ENCODE results near the gene BCL11B.
"Not testable (repeated sequence)": the region's sequence is repeated elsewhere in the genome, so short reads cannot be mapped to it uniquely, and the experiment has no call there.

Gene BCL11B

GRCh38 chr14:99192830-99193229 is 79.2 kb downstream of the BCL11B start:
- Mint-ChIP-seq H3K36me3 (ENCODE audit: low read depth) (peaks cover 3% of the 10 kb centered on the region), H3K27me3 (no peaks in the 10 kb centered on the region), H3K4me3 (peak overlapping the region; percentile 82), H3K4me1 (peaks cover 92% of the 10 kb centered on the region), H3K9me3 (no peaks in the 10 kb centered on the region), H3K27ac (peak overlapping the region; percentile 98)
- no peak for ATAC-seq
- DNase-seq: no peak

- Mint-ChIP-seq H3K36me3 (ENCODE audit: low read depth) (peaks cover 3% of the 10 kb centered on the region), H3K27ac (peak overlapping the region; percentile 98), H3K4me3 (peak overlapping the region; percentile 82), H3K9me3 (no peaks in the 10 kb centered on the region), H3K4me1 (peaks cover 92% of the 10 kb centered on the region), H3K27me3 (no peaks in the 10 kb centered on the region)
- ATAC-seq (no peak), DNase-seq (no peak)
Observed at GRCh38 chr14:99192028-99192621, 79.9 kb downstream of the BCL11B start.

- Mint-ChIP-seq H3K9me3 (no peaks in the 10 kb centered on the region), H3K4me3 (peak overlapping the region; percentile 82), H3K36me3 (ENCODE audit: low read depth) (peaks cover 3% of the 10 kb centered on the region), H3K27ac (peak overlapping the region; percentile 98), H3K27me3 (no peaks in the 10 kb centered on the region), H3K4me1 (peaks cover 92% of the 10 kb centered on the region)
- no peak for DNase-seq
- no peak for ATAC-seq
Observed at GRCh38 chr14:99191395-99192027, 80.5 kb downstream of the BCL11B start.

- DNase-seq (no peak), ATAC-seq (no peak)
- Mint-ChIP-seq H3K27me3 (no peaks in the 10 kb centered on the region), H3K36me3 (ENCODE audit: low read depth) (peaks cover 8% of the 10 kb centered on the region), H3K27ac (peak overlapping the region; percentile 98), H3K9me3 (no peaks in the 10 kb centered on the region), H3K4me1 (peaks cover 92% of the 10 kb centered on the region), H3K4me3 (peak overlapping the region; percentile 82)
Observed at GRCh38 chr14:99190696-99191394, 81.2 kb downstream of the BCL11B start.

GRCh38 chr14:99189201-99189801 is 82.7 kb downstream of the BCL11B start:
- no peak for DNase-seq
- no peaks in the 10 kb centered on the region for H3K9me3 Mint-ChIP-seq
- H3K4me3 Mint-ChIP-seq: peak overlapping the region; percentile 76
- H3K4me1 Mint-ChIP-seq: peaks cover 92% of the 10 kb centered on the region
- peaks cover 9% of the 10 kb centered on the region for H3K36me3 Mint-ChIP-seq (ENCODE audit: low read depth)
- H3K27me3 Mint-ChIP-seq: no peaks in the 10 kb centered on the region
- H3K27ac Mint-ChIP-seq: peak overlapping the region; percentile 98
- ATAC-seq: peak; percentile 35

- DNase-seq (peak; percentile 67), ATAC-seq (no peak)
- peaks cover 6% of the 10 kb centered on the region for H3K36me3 Mint-ChIP-seq (ENCODE audit: low read depth)
- H3K27me3 Mint-ChIP-seq: no peaks in the 10 kb centered on the region
- no peaks in the 10 kb centered on the region for H3K9me3 Mint-ChIP-seq
- peaks cover 92% of the 10 kb centered on the region for H3K4me1 Mint-ChIP-seq
- H3K4me3 Mint-ChIP-seq: peak overlapping the region; percentile 76
- peak overlapping the region; percentile 98 for H3K27ac Mint-ChIP-seq
Observed at GRCh38 chr14:99188731-99189191, 83.2 kb downstream of the BCL11B start.

GRCh38 chr14:99187858-99188257 is 84.1 kb downstream of the BCL11B start:
- no peak for DNase-seq
- no peak for ATAC-seq
- Mint-ChIP-seq H3K4me1 (peaks cover 92% of the 10 kb centered on the region), H3K9me3 (no peaks in the 10 kb centered on the region), H3K27me3 (no peaks in the 10 kb centered on the region), H3K36me3 (ENCODE audit: low read depth) (peaks cover 9% of the 10 kb centered on the region), H3K27ac (peak overlapping the region; percentile 98), H3K4me3 (peak overlapping the region; percentile 80)

GRCh38 chr14:99186956-99187690 is 84.9 kb downstream of the BCL11B start:
- Mint-ChIP-seq H3K27me3 (no peaks in the 10 kb centered on the region), H3K4me3 (peak overlapping the region; percentile 80), H3K4me1 (peaks cover 94% of the 10 kb centered on the region), H3K9me3 (no peaks in the 10 kb centered on the region), H3K27ac (peak overlapping the region; percentile 98), H3K36me3 (ENCODE audit: low read depth) (peaks cover 11% of the 10 kb centered on the region)
- ATAC-seq (no peak), DNase-seq (no peak)

- not testable (repeated sequence) for DNase-seq, H3K9me3 Mint-ChIP-seq, H3K27me3 Mint-ChIP-seq, ATAC-seq
- peak overlapping the region; percentile 80 for H3K4me3 Mint-ChIP-seq
- peaks cover 95% of the 10 kb centered on the region for H3K4me1 Mint-ChIP-seq
- peaks cover 16% of the 10 kb centered on the region for H3K36me3 Mint-ChIP-seq (ENCODE audit: low read depth)
- peak overlapping the region; percentile 98 for H3K27ac Mint-ChIP-seq
Observed at GRCh38 chr14:99186336-99186735, 85.7 kb downstream of the BCL11B start.

GRCh38 chr14:99185436-99186068 is 86.4 kb downstream of the BCL11B start:
- Mint-ChIP-seq H3K36me3 (ENCODE audit: low read depth) (peaks cover 16% of the 10 kb centered on the region), H3K27ac (peak overlapping the region; percentile 98), H3K27me3 (no peaks in the 10 kb centered on the region), H3K4me1 (peaks cover 95% of the 10 kb centered on the region), H3K9me3 (no peaks in the 10 kb centered on the region), H3K4me3 (peak overlapping the region; percentile 80)
- DNase-seq (no peak), ATAC-seq (no peak)

GRCh38 chr14:99183716-99184115 is 88.3 kb downstream of the BCL11B start:
- ATAC-seq: no peak
- Mint-ChIP-seq H3K36me3 (ENCODE audit: low read depth) (peaks cover 20% of the 10 kb centered on the region), H3K27ac (peak overlapping the region; percentile 98), H3K4me1 (peaks cover 94% of the 10 kb centered on the region), H3K4me3 (peak overlapping the region; percentile 13), H3K9me3 (no peaks in the 10 kb centered on the region), H3K27me3 (no peaks in the 10 kb centered on the region)
- no peak for DNase-seq

GRCh38 chr14:99183311-99183710 is 88.7 kb downstream of the BCL11B start:
- DNase-seq: no peak
- H3K4me1 Mint-ChIP-seq: peaks cover 98% of the 10 kb centered on the region
- H3K9me3 Mint-ChIP-seq: no peaks in the 10 kb centered on the region
- H3K36me3 Mint-ChIP-seq (ENCODE audit: low read depth): peaks cover 25% of the 10 kb centered on the region
- H3K4me3 Mint-ChIP-seq: peak overlapping the region; percentile 51
- ATAC-seq: no peak
- peak overlapping the region; percentile 98 for H3K27ac Mint-ChIP-seq
- no peaks in the 10 kb centered on the region for H3K27me3 Mint-ChIP-seq

GRCh38 chr14:99182548-99183250 is 89.3 kb downstream of the BCL11B start:
- Mint-ChIP-seq H3K27me3 (no peaks in the 10 kb centered on the region), H3K36me3 (ENCODE audit: low read depth) (peaks cover 28% of the 10 kb centered on the region), H3K4me3 (peak overlapping the region; percentile 51), H3K9me3 (no peaks in the 10 kb centered on the region), H3K4me1 (peaks cover 99% of the 10 kb centered on the region), H3K27ac (peak overlapping the region; percentile 98)
- DNase-seq (no peak), ATAC-seq (peak; percentile 11)
